ENCODE measurements around the gene FBXO47. TPM values are rescaled to one million over a fixed set of nuclear protein-coding genes. Genes with fewer than 3 reads are reported as not detected.

Gene FBXO47
- total and polyA plus RNA-seq, 2 donors (not counting 1 experiment from before 2014, with no cell fraction given) = not detected

GRCh38 chr17:38916771-38917170 lies 50.4 kb downstream of the FBXO47 start:
- WGBS (ENCODE audit: insufficient coverage) = 97% methylated on average over 8 of the region's 8 CpGs
- Histone ChIP-seq H3K9me3 (ENCODE audit: control extremely low read depth in 1 of 3, control insufficient read depth in 2 of 3, insufficient read depth in 1 of 3, low read length in 2 of 3) (no peaks in the 10 kb centered on the region), H3K36me3 (replicated peaks in 1 of 2; ENCODE audit: control extremely low read depth in 1 of 2, control insufficient read depth in 1 of 2, extremely low read depth in 1 of 2, insufficient read depth in 2 of 2, low read length in 1 of 2) (peaks cover 0 to 76% of the 10 kb centered on the region in 2 experiments), H3K4me2 (replicated peaks; ENCODE audit: low read depth, low read length, poor library complexity, severe bottlenecking) (no peak overlapping the region), H3K4me1 (ENCODE audit: control insufficient read depth in 2 of 2, insufficient read depth in 2 of 2, low read length in 2 of 2) (peaks cover 0 to 3% of the 10 kb centered on the region in 2 donors), H3K4me3 (ENCODE audit: control extremely low read depth in 1 of 5, extremely low read depth in 1 of 5, insufficient read depth in 1 of 5, low read depth in 2 of 5, low read length in 4 of 5) (no peak overlapping the region), H2AFZ (ENCODE audit: insufficient read depth, low read depth, low read length, poor library complexity, severe bottlenecking) (no peak overlapping the region), H3K27ac (ENCODE audit: low read length in 2 of 2) (no peak overlapping the region), H3K9ac (ENCODE audit: low read length) (no peak overlapping the region), H3K27me3 (replicated peaks in 1 of 4; ENCODE audit: control extremely low read depth in 1 of 4, control insufficient read depth in 3 of 4, insufficient read depth in 4 of 4, low read length in 3 of 4) (no peaks in the 10 kb centered on the region), H4K20me1 (ENCODE audit: control insufficient read depth, insufficient read depth, low read length, poor library complexity, severe bottlenecking) (peaks cover 70% of the 10 kb centered on the region), H3K79me2 (ENCODE audit: control insufficient read depth, insufficient read depth, low read length) (peaks cover 18% of the 10 kb centered on the region)
- H3K27me3 Mint-ChIP-seq = no peaks in the 10 kb centered on the region
- DNase-seq = no peak
- ChIA-PET CTCF (no interaction called here), POLR2A (no interaction called here)
- H3K27ac Mint-ChIP-seq = no peak overlapping the region
- no peak for ATAC-seq (ENCODE audit: low read depth)
- intact Hi-C loops (cut with micrococcal nuclease) = no loop called here
- no peak for TF ChIP-seq EZH2 (IDR thresholded peaks at IDR 0.05; ENCODE audit: borderline replicate concordance, insufficient read depth, low read depth, low read length, poor library complexity, severe bottlenecking)
- TF ChIP-seq CTCF (IDR thresholded peaks at IDR 0.05) = no peak
- H3K4me1 Mint-ChIP-seq = peaks cover 18% of the 10 kb centered on the region
- H3K4me3 Mint-ChIP-seq = no peak overlapping the region
- no peaks in the 10 kb centered on the region for H3K9me3 Mint-ChIP-seq (ENCODE audit: insufficient read depth)

GRCh38 chr17:38915639-38915995 lies 51.6 kb downstream of the FBXO47 start:
- Histone ChIP-seq H2AFZ (ENCODE audit: insufficient read depth, low read depth, low read length, poor library complexity, severe bottlenecking) (no peak overlapping the region), H3K9me3 (ENCODE audit: control extremely low read depth in 1 of 3, control insufficient read depth in 2 of 3, insufficient read depth in 1 of 3, low read length in 2 of 3) (no peaks in the 10 kb centered on the region), H3K36me3 (replicated peaks in 1 of 2; ENCODE audit: control extremely low read depth in 1 of 2, control insufficient read depth in 1 of 2, extremely low read depth in 1 of 2, insufficient read depth in 2 of 2, low read length in 1 of 2) (peaks cover 0 to 86% of the 10 kb centered on the region in 2 experiments), H3K4me3 (ENCODE audit: control extremely low read depth in 1 of 5, extremely low read depth in 1 of 5, insufficient read depth in 1 of 5, low read depth in 2 of 5, low read length in 4 of 5) (no peak overlapping the region), H3K4me1 (ENCODE audit: control insufficient read depth in 2 of 2, insufficient read depth in 2 of 2, low read length in 2 of 2) (no peaks in the 10 kb centered on the region), H3K4me2 (replicated peaks; ENCODE audit: low read depth, low read length, poor library complexity, severe bottlenecking) (no peak overlapping the region), H3K27ac (ENCODE audit: low read length in 2 of 2) (no peak overlapping the region), H3K27me3 (replicated peaks in 1 of 4; ENCODE audit: control extremely low read depth in 1 of 4, control insufficient read depth in 3 of 4, insufficient read depth in 4 of 4, low read length in 3 of 4) (no peaks in the 10 kb centered on the region), H3K9ac (ENCODE audit: low read length) (no peak overlapping the region), H3K79me2 (ENCODE audit: control insufficient read depth, insufficient read depth, low read length) (peaks cover 29% of the 10 kb centered on the region), H4K20me1 (ENCODE audit: control insufficient read depth, insufficient read depth, low read length, poor library complexity, severe bottlenecking) (peaks cover 81% of the 10 kb centered on the region)
- intact Hi-C loops (cut with micrococcal nuclease) = no loop called here
- TF ChIP-seq CTCF (IDR thresholded peaks at IDR 0.05) = no peak
- TF ChIP-seq EZH2 (IDR thresholded peaks at IDR 0.05; ENCODE audit: borderline replicate concordance, insufficient read depth, low read depth, low read length, poor library complexity, severe bottlenecking) = no peak
- H3K27ac Mint-ChIP-seq = no peak overlapping the region
- H3K9me3 Mint-ChIP-seq (ENCODE audit: insufficient read depth) = no peaks in the 10 kb centered on the region
- no peaks in the 10 kb centered on the region for H3K27me3 Mint-ChIP-seq
- H3K4me3 Mint-ChIP-seq = no peak overlapping the region
- POLR2A ChIA-PET = no interaction called here
- CTCF ChIA-PET = no interaction called here
- WGBS (ENCODE audit: insufficient coverage) = 100% methylated on average over 7 of the region's 7 CpGs
- peaks cover 7% of the 10 kb centered on the region for H3K4me1 Mint-ChIP-seq
- DNase-seq = no peak
- no peak for ATAC-seq (ENCODE audit: low read depth)
